HFFc6 (cell line): Measurements from ENCODE around the gene ZNF446. TPM values are rescaled to one million over a fixed set of nuclear protein-coding genes. Genes with fewer than 3 reads are reported as not detected.

ENCODE experiments used
- DNase-seq: peaks from one replicate; pipeline ENCODE4 v3.0.0-alpha.2; 2018
- H3K27ac Mint-ChIP-seq: 2 replicates; pipeline ENCODE4 v1.8.0; 2020; ENCODE audit warnings: mild to moderate bottlenecking, mixed read lengths
- H3K27me3 Mint-ChIP-seq: 2 replicates; pipeline ENCODE4 v1.8.0; 2021; ENCODE audit warnings: mild to moderate bottlenecking, moderate library complexity, mixed read lengths; ENCODE audit not compliant: insufficient read depth
- H3K36me3 Mint-ChIP-seq: 2 replicates; pipeline ENCODE4 v1.8.0; 2021; ENCODE audit warnings: low read depth, mixed read lengths
- H3K4me1 Mint-ChIP-seq: 2 replicates; pipeline ENCODE4 v1.8.0; 2020; ENCODE audit warnings: low read depth, mixed read lengths
- H3K4me3 Mint-ChIP-seq: 2 replicates; pipeline ENCODE4 v1.8.0; 2020; ENCODE audit warnings: mild to moderate bottlenecking, moderate library complexity, mixed read lengths
- H3K9me3 Mint-ChIP-seq: 2 replicates; pipeline ENCODE4 v1.8.0; 2020; ENCODE audit warnings: mild to moderate bottlenecking, mixed read lengths
- CTCF ChIP-seq: fragments of 200-600 bp; sonication (generic); IDR thresholded peaks from 2 replicates; pipeline ENCODE4 v1.5.0; 2021; ENCODE audit warnings: antibody characterized with exemption, mild to moderate bottlenecking
- total RNA-seq, 6 experiments: library from RNA; stranded (reverse); fragmentation: NEBNext Ultra II Directional; extraction: Animal tissue kit (Norgen Biotek cat#: 25700); gene quantifications; 2 replicates in 1 of 6; 3 replicates in 5 of 6; pipeline ENCODE4 v1.2.3, GENCODE V29; 2021

The ZNF446 gene
- total RNA-seq, 6 experiments from 2014 or later: 5.7 to 6.9 (median 6.2) TPM

- Mint-ChIP-seq H3K27ac (peak overlapping the region; percentile 96), H3K27me3 (peaks cover 3% of the 10 kb centered on the region; the same call in 1 of the 2 replicates)
Observed at GRCh38 chr19:58477130-58477529, 978 bp downstream of the ZNF446 start.

GRCh38 chr19:58477871-58478270 is 1.7 kb downstream of the ZNF446 start:
- Mint-ChIP-seq H3K4me3 (no peak overlapping the region), H3K36me3 (no peaks in the 10 kb centered on the region; the same call in 1 of the 2 replicates), H3K4me1 (peaks cover 28% of the 10 kb centered on the region), H3K27ac (no peak overlapping the region), H3K9me3 (no peaks in the 10 kb centered on the region), H3K27me3 (peaks cover 3% of the 10 kb centered on the region)
- no peak for TF ChIP-seq CTCF
- DNase-seq: no peak

More at GRCh38 chr19:58477130-58477529, 978 bp downstream of the ZNF446 start:
- no peak for TF ChIP-seq CTCF
- no peaks in the 10 kb centered on the region; the same call in none of the 2 replicates for H3K36me3 Mint-ChIP-seq
- DNase-seq: no peak
- peaks cover 28% of the 10 kb centered on the region for H3K4me1 Mint-ChIP-seq
- peak overlapping the region; percentile 93 for H3K4me3 Mint-ChIP-seq
- no peaks in the 10 kb centered on the region for H3K9me3 Mint-ChIP-seq

- Mint-ChIP-seq H3K9me3 (no peaks in the 10 kb centered on the region), H3K27me3 (peaks cover 3% of the 10 kb centered on the region), H3K27ac (no peak overlapping the region), H3K4me1 (peaks cover 20% of the 10 kb centered on the region), H3K36me3 (no peaks in the 10 kb centered on the region; the same call in 1 of the 2 replicates), H3K4me3 (no peak overlapping the region)
- no peak for TF ChIP-seq CTCF
- no peak for DNase-seq
Observed at GRCh38 chr19:58479303-58479702, 3.2 kb downstream of the ZNF446 start.

- Mint-ChIP-seq H3K27me3 (peaks cover 3% of the 10 kb centered on the region), H3K9me3 (no peaks in the 10 kb centered on the region), H3K36me3 (no peaks in the 10 kb centered on the region; the same call in 1 of the 2 replicates), H3K4me3 (no peak overlapping the region), H3K27ac (no peak overlapping the region), H3K4me1 (peaks cover 14% of the 10 kb centered on the region)
- no peak for DNase-seq
- no peak for TF ChIP-seq CTCF
Observed at GRCh38 chr19:58479736-58480480, 3.8 kb downstream of the ZNF446 start.

- DNase-seq: no peak
- Mint-ChIP-seq H3K9me3 (no peaks in the 10 kb centered on the region), H3K4me3 (no peak overlapping the region), H3K27ac (no peak overlapping the region), H3K4me1 (peaks cover 9% of the 10 kb centered on the region), H3K27me3 (peaks cover 3% of the 10 kb centered on the region), H3K36me3 (no peaks in the 10 kb centered on the region; the same call in 1 of the 2 replicates)
- no peak for TF ChIP-seq CTCF
Observed at GRCh38 chr19:58480481-58480830, 4.3 kb downstream of the ZNF446 start.
